H1 (cell line): Measurements from ENCODE around the gene DSTYK. TPM values are rescaled to one million over a fixed set of nuclear protein-coding genes. Genes with fewer than 3 reads are reported as not detected.

Source experiments
- SIRT6 ChIP-seq: IDR thresholded peaks from one replicate; pipeline ENCODE4 v1.7.1; 2012; ENCODE audit warnings: low read length, inconsistent platforms
- SP2 ChIP-seq: IDR thresholded peaks from 2 replicates; pipeline ENCODE4 v1.6.1; 2012; ENCODE audit warnings: mild to moderate bottlenecking, low read length, inconsistent platforms
- SRF ChIP-seq: IDR thresholded peaks from 2 replicates; pipeline ENCODE4 v1.6.1; 2011; ENCODE audit warnings: mild to moderate bottlenecking, low read depth, low read length, moderate library complexity
- polyA plus RNA-seq, 7 experiments: library from polyadenylated mRNA; depleted of rRNA in 3 of 7; stranded (reverse) in 5 of 7; unstranded in 2 of 7; fragments of >200 nt in 5 of 7; fragments of 200-250 nt in 2 of 7; gene quantifications; 1 replicate in 5 of 7; 2 replicates in 1 of 7; 4 replicates in 1 of 7; pipeline versions ENCODE4 v1.2.1 to v1.2.3, GENCODE V29; 2011 to 2013; ENCODE audit warnings: missing spikeins in 2 of 7, mixed read lengths in 2 of 7
- total RNA-seq: library from RNA; stranded (reverse); fragmentation: NEBNext Ultra II Directional; extraction: Animal tissue kit (Norgen Biotek cat#: 25700); gene quantifications from 2 replicates; pipeline ENCODE4 v1.2.1, GENCODE V29; 2021

The DSTYK gene
- total and polyA plus RNA-seq, 2 of the 8 experiments (the other 6 are each of a cell fraction or from before 2014, with no cell fraction given): 2.7 to 8.5 TPM

DNA sequence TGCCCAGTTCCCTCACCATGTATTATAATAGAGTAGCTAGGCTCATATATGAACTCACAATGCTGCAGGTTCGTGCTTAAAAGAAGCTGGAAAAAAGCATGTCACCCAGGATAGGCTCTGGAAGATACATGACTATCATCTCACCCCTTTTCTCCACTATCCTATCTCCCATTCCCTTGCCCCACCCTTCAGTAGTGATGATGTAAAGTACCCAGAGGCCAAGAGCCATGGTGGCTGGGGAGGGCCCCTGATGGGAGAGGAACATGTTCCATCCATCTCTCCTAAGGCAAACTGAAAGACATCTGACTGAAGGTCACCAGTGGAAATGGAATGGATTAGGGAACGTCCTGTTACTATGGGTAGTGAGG, 69.4 kb downstream of the DSTYK start (continued):
- TF ChIP-seq SP2 (no peak), SRF (no peak), SIRT6 (no peak)
